ENCODE results near the gene GNA12. TPM values are rescaled to one million over a fixed set of nuclear protein-coding genes. Genes with fewer than 3 reads are reported as not detected.

The GNA12 gene
- total RNA-seq, 1 donor from 2014 or later = 47.2 TPM

GRCh38 chr7:2819161-2819953, 24.8 kb downstream of the GNA12 start:
- TF ChIP-seq, protein P1, sequence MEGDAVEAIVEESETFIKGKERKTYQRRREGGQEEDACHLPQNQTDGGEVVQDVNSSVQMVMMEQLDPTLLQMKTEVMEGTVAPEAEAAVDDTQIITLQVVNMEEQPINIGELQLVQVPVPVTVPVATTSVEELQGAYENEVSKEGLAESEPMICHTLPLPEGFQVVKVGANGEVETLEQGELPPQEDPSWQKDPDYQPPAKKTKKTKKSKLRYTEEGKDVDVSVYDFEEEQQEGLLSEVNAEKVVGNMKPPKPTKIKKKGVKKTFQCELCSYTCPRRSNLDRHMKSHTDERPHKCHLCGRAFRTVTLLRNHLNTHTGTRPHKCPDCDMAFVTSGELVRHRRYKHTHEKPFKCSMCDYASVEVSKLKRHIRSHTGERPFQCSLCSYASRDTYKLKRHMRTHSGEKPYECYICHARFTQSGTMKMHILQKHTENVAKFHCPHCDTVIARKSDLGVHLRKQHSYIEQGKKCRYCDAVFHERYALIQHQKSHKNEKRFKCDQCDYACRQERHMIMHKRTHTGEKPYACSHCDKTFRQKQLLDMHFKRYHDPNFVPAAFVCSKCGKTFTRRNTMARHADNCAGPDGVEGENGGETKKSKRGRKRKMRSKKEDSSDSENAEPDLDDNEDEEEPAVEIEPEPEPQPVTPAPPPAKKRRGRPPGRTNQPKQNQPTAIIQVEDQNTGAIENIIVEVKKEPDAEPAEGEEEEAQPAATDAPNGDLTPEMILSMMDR (IDR thresholded peaks at IDR 0.05) = no peak
- DNase-seq (no peak), ATAC-seq (no peak)
- Histone ChIP-seq H3K4me3 (no peak overlapping the region), H3K9me3 (no peaks in the 10 kb centered on the region), H3K27ac (peak overlapping the region; percentile 78), H3K27me3 (no peaks in the 10 kb centered on the region), H3K4me1 (peaks cover 62% of the 10 kb centered on the region), H3K36me3 (no peaks in the 10 kb centered on the region)
- intact Hi-C loops (cut with DNase I) = no loop called here

- no peak overlapping the region for H3K4me3 ChIP-seq
- no peak for DNase-seq
- H3K36me3 ChIP-seq = no peaks in the 10 kb centered on the region
- H3K27me3 ChIP-seq = no peaks in the 10 kb centered on the region
- no peak for ATAC-seq
- TF ChIP-seq, protein P1 (IDR thresholded peaks at IDR 0.05) = no peak
- no peak overlapping the region for H3K27ac ChIP-seq
- H3K4me1 ChIP-seq = peaks cover 59% of the 10 kb centered on the region
- no peaks in the 10 kb centered on the region for H3K9me3 ChIP-seq
- intact Hi-C loops (cut with DNase I) = no loop called here
Observed at GRCh38 chr7:2818653-2819052, 25.5 kb downstream of the GNA12 start.

- Histone ChIP-seq H3K4me1 (peaks cover 58% of the 10 kb centered on the region), H3K27ac (no peak overlapping the region), H3K27me3 (no peaks in the 10 kb centered on the region), H3K9me3 (no peaks in the 10 kb centered on the region), H3K4me3 (no peak overlapping the region), H3K36me3 (no peaks in the 10 kb centered on the region)
- intact Hi-C loops (cut with DNase I) = no loop called here
- DNase-seq (no peak), ATAC-seq (no peak)
- TF ChIP-seq, protein P1 (IDR thresholded peaks at IDR 0.05) = no peak
Observed at GRCh38 chr7:2818121-2818520, 26.0 kb downstream of the GNA12 start.

DNA sequence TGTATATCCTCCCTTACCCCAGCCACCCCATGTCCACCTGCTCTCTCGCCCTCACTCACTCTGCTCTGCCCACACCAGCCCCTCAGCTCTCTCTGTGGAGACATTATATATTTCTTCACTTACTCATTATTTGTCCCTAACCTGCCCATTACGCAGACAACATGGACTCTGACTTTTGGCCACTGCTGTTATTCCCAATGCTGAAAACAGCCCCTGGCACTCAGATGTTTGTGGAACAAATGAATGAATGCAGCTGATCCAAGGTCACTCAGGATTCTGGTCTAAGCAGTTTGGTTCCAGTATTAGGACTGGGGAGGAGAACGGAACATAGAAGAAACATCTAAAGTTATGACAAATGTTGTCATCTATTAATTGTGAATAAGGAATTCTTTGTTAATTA, 26.7 kb downstream of the GNA12 start:
- ATAC-seq (no peak), DNase-seq (no peak)
- no peak overlapping the region for H3K4me3 ChIP-seq
- H3K36me3 ChIP-seq = no peaks in the 10 kb centered on the region
- H3K27ac ChIP-seq = no peak overlapping the region
- TF ChIP-seq, protein P1 (IDR thresholded peaks at IDR 0.05) = no peak
- peaks cover 51% of the 10 kb centered on the region for H3K4me1 ChIP-seq
- no peaks in the 10 kb centered on the region for H3K9me3 ChIP-seq
- H3K27me3 ChIP-seq = no peaks in the 10 kb centered on the region
- intact Hi-C loops (cut with DNase I) = no loop called here

GRCh38 chr7:2815875-2816245, 28.2 kb downstream of the GNA12 start:
- no peaks in the 10 kb centered on the region for H3K9me3 ChIP-seq
- ATAC-seq = no peak
- H3K27ac ChIP-seq = no peak overlapping the region
- H3K27me3 ChIP-seq = no peaks in the 10 kb centered on the region
- TF ChIP-seq, protein P1 (IDR thresholded peaks at IDR 0.05) = no peak
- intact Hi-C loops (cut with DNase I) = no loop called here
- no peak overlapping the region for H3K4me3 ChIP-seq
- peaks cover 49% of the 10 kb centered on the region for H3K4me1 ChIP-seq
- no peak for DNase-seq
- H3K36me3 ChIP-seq = no peaks in the 10 kb centered on the region

Data from upper lobe of right lung (tissue), 1 donor.